ENCODE data around the gene ITPR1. TPM values are rescaled to one million over a fixed set of nuclear protein-coding genes. Genes with fewer than 3 reads are reported as not detected.

The ITPR1 gene
- total RNA-seq, 1 experiment from 2014 or later, result 48.5 TPM

DNA sequence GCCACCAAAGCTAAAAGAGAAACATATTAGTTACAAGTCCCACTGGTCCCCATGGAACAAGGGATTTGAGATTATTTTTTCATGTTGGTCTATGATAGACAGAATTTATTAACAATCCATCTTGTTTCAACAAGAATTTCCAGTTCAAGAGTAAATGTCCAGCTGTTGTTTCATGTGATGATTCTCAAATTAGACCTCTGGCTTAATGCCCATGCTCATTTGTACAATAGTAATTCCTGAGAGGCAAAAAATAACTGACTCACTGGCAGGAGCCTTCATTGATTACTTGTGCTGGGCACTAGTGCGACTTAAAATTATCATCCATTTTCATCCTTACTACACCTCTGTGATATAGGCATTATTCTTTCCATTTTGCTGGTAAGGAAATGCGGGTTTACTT lies 171.3 kb downstream of the ITPR1 start:
- H3K4me2 ChIP-seq (ENCODE audit: low read length), result no peak overlapping the region
- ChIA-PET POLR2A (ENCODE audit: unreplicated experiment) (no interaction called here), CTCF (no interaction called here)
- no peak overlapping the region for H3K27ac ChIP-seq (ENCODE audit: low read length)
- intact Hi-C loops (cut with micrococcal nuclease), result no loop called here
- no peak overlapping the region for H3K9ac ChIP-seq (ENCODE audit: low read length)
- DNase-seq (no peak), ATAC-seq (no peak)
- H2AFZ ChIP-seq (ENCODE audit: low read length), result no peak overlapping the region
- no peaks in the 10 kb centered on the region for H3K9me2 ChIP-seq (replicated peaks; ENCODE audit: low read length)
- H3F3A ChIP-seq (ENCODE audit: low read length, unreplicated experiment), result no peaks in the 10 kb centered on the region
- H3K4me3 ChIP-seq (ENCODE audit: low read length), result no peak overlapping the region
- no peaks in the 10 kb centered on the region for H3K27me3 ChIP-seq (ENCODE audit: low read length)
- H3K9me3 ChIP-seq (ENCODE audit: low read length), result no peaks in the 10 kb centered on the region
- no TSS peak for BruUV-seq (replicated peaks)
- no peak for TF ChIP-seq EZH2phosphoT487 (IDR thresholded peaks at IDR 0.05; ENCODE audit: borderline replicate concordance, low read length)
- no peak for TF ChIP-seq CTCF (conservative IDR thresholded peaks at IDR 0.05; ENCODE audit: low read depth, low read length)
- TF ChIP-seq EZH2 (IDR thresholded peaks at IDR 0.05; ENCODE audit: low read length, unreplicated experiment), result no peak
- no peaks in the 10 kb centered on the region for H3K4me1 ChIP-seq (ENCODE audit: insufficient read depth, low read length)
- no peaks in the 10 kb centered on the region for H3K79me2 ChIP-seq (ENCODE audit: low read length)
- no peaks in the 10 kb centered on the region for H4K20me1 ChIP-seq (ENCODE audit: low read length)
- no peaks in the 10 kb centered on the region for H3K36me3 ChIP-seq (ENCODE audit: low read depth, low read length)

DNA sequence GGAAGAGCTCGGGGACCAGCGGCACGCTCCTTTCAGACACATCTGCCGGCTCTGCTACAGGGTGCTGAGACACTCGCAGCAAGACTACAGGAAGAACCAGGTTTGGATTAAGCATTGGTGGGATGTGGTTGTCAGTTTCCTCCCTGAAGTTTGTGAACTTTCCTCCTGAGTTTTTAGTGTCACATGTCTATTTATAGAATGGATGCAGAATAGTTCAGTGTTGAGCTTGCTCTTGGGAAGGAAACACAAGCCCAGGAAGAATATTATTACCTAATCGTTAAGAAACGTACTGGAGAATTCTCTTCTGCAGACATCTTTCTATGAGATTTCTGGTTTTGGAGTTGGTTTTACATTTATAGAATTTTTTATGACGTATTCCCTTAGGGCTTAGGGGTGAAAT lies 172.0 kb downstream of the ITPR1 start:
- no peak overlapping the region for H3K4me2 ChIP-seq (ENCODE audit: low read length)
- CTCF ChIA-PET, result no interaction called here
- intact Hi-C loops (cut with micrococcal nuclease), result no loop called here
- no peak overlapping the region for H3K27ac ChIP-seq (ENCODE audit: low read length)
- no peak overlapping the region for H3K4me3 ChIP-seq (ENCODE audit: low read length)
- TF ChIP-seq EZH2phosphoT487 (IDR thresholded peaks at IDR 0.05; ENCODE audit: borderline replicate concordance, low read length) (no peak), CTCF (conservative IDR thresholded peaks at IDR 0.05; ENCODE audit: low read depth, low read length) (no peak), EZH2 (IDR thresholded peaks at IDR 0.05; ENCODE audit: low read length, unreplicated experiment) (no peak)
- H3K9ac ChIP-seq (ENCODE audit: low read length), result no peak overlapping the region
- no peaks in the 10 kb centered on the region for H3K9me3 ChIP-seq (ENCODE audit: low read length)
- H3K27me3 ChIP-seq (ENCODE audit: low read length), result no peaks in the 10 kb centered on the region
- no peak for ATAC-seq
- no peaks in the 10 kb centered on the region for H3K79me2 ChIP-seq (ENCODE audit: low read length)
- no peaks in the 10 kb centered on the region for H4K20me1 ChIP-seq (ENCODE audit: low read length)
- no peaks in the 10 kb centered on the region for H3K36me3 ChIP-seq (ENCODE audit: low read depth, low read length)
- H3K9me2 ChIP-seq (replicated peaks; ENCODE audit: low read length), result no peaks in the 10 kb centered on the region
- no peaks in the 10 kb centered on the region for H3F3A ChIP-seq (ENCODE audit: low read length, unreplicated experiment)
- no peak overlapping the region for H2AFZ ChIP-seq (ENCODE audit: low read length)
- DNase-seq, result no peak
- POLR2A ChIA-PET (ENCODE audit: unreplicated experiment), result no interaction called here
- no peaks in the 10 kb centered on the region for H3K4me1 ChIP-seq (ENCODE audit: insufficient read depth, low read length)
- BruUV-seq (replicated peaks), result no TSS peak

DNA sequence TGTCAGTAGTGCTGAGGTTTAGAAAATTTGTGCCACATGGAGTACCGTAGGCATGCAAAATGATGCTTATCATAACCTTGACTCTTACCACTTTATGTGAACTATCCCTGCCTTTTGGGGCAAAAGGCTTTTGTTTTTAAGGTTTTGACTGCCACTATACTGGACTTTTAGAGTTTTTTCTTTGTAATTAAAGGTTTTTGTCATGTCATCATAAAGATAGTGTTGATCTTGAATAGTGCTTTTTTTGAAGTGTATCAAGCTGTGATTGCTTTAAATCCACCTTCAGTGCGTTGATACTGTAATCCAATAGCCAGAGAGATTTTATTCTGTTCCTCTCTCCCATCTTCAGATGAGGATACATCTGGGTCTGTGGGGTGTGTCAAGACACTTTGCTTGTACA lies 172.9 kb downstream of the ITPR1 start:
- no peaks in the 10 kb centered on the region for H3K79me2 ChIP-seq (ENCODE audit: low read length)

More for the DNA sequence above, 172.9 kb downstream of the ITPR1 start:
- ChIA-PET POLR2A (ENCODE audit: unreplicated experiment) (no interaction called here), CTCF (no interaction called here)
- Histone ChIP-seq H3K9me2 (replicated peaks; ENCODE audit: low read length) (no peaks in the 10 kb centered on the region), H3F3A (ENCODE audit: low read length, unreplicated experiment) (no peaks in the 10 kb centered on the region), H3K4me2 (ENCODE audit: low read length) (no peak overlapping the region), H3K9ac (ENCODE audit: low read length) (no peak overlapping the region), H3K36me3 (ENCODE audit: low read depth, low read length) (no peaks in the 10 kb centered on the region), H3K27me3 (ENCODE audit: low read length) (no peaks in the 10 kb centered on the region), H3K9me3 (ENCODE audit: low read length) (no peaks in the 10 kb centered on the region), H3K4me3 (ENCODE audit: low read length) (no peak overlapping the region), H2AFZ (ENCODE audit: low read length) (no peak overlapping the region), H4K20me1 (ENCODE audit: low read length) (no peaks in the 10 kb centered on the region), H3K4me1 (ENCODE audit: insufficient read depth, low read length) (no peaks in the 10 kb centered on the region), H3K27ac (ENCODE audit: low read length) (no peak overlapping the region)
- TF ChIP-seq EZH2phosphoT487 (IDR thresholded peaks at IDR 0.05; ENCODE audit: borderline replicate concordance, low read length) (no peak), EZH2 (IDR thresholded peaks at IDR 0.05; ENCODE audit: low read length, unreplicated experiment) (no peak), CTCF (conservative IDR thresholded peaks at IDR 0.05; ENCODE audit: low read depth, low read length) (no peak)
- intact Hi-C loops (cut with micrococcal nuclease), result no loop called here
- no TSS peak for BruUV-seq (replicated peaks)
- no peak for ATAC-seq
- no peak for DNase-seq
